IPS-18c (cell line): ENCODE results near the gene TENM3.
"Not testable (repeated sequence)": the region's sequence is repeated elsewhere in the genome, so short reads cannot be mapped to it uniquely, and the experiment has no call there.

Experiments used
- H3K4me3 ChIP-seq: 2 replicates; pipeline ENCODE4 v1.7.0; 2013; ENCODE audit warnings: low read depth, mild to moderate bottlenecking, low read length, moderate library complexity; ENCODE audit not compliant: insufficient read depth
- H3K9me3 ChIP-seq: one replicate; pipeline ENCODE4 v1.6.1; 2013; ENCODE audit warnings: mild to moderate bottlenecking, low read length, moderate library complexity; ENCODE audit not compliant: control insufficient read depth, insufficient read depth

TENM3 gene

DNA sequence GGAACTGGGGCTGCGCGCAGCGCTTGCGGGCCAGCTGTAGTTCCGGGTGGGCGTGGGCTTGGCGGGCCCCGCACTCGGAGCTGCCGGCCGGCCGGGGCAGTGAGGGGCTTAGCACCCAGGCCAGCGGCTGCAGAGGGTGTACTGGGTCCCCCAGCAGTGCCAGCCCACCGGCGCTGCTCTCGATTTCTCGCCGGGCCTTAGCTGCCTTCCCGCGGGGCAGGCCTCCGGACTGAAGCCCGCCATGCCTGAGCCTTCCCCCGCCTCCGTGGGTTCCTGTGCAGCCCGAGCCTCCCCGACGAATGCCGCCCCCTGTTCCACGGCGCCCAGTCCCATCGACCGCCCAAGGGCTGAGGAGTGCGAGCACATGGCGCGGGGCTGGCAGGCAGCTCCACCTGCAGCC lies 143.4 kb downstream of the TENM3 start:
- not testable (repeated sequence) for H3K9me3 ChIP-seq, H3K4me3 ChIP-seq

- Histone ChIP-seq H3K9me3 (no peaks in the 10 kb centered on the region), H3K4me3 (no peak overlapping the region)
Measured at GRCh38 chr4:182391111-182391684, 148.0 kb downstream of the TENM3 start.

- Histone ChIP-seq H3K4me3 (no peak overlapping the region), H3K9me3 (no peaks in the 10 kb centered on the region)
Measured at GRCh38 chr4:182394181-182394580, 151.0 kb downstream of the TENM3 start.

DNA sequence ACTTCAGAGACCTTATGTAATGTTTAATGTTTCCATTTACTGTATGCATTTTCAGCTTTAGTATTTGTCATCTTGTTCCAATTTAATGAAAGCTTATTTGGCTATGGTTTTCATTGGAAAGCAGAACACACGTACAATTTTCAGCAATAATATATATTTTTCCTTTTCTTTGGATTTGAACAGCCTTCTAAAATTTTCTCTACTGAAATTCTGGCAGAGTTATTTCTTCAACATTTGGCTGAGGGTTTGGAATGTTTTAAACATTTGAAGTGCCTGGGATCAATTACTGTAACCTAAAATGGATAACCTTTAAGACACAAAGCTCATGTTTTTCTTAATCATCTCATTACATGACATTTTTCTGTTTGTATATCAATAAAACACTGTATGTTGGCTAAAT lies 156.9 kb downstream of the TENM3 start:
- no peaks in the 10 kb centered on the region for H3K9me3 ChIP-seq
- no peak overlapping the region for H3K4me3 ChIP-seq

DNA sequence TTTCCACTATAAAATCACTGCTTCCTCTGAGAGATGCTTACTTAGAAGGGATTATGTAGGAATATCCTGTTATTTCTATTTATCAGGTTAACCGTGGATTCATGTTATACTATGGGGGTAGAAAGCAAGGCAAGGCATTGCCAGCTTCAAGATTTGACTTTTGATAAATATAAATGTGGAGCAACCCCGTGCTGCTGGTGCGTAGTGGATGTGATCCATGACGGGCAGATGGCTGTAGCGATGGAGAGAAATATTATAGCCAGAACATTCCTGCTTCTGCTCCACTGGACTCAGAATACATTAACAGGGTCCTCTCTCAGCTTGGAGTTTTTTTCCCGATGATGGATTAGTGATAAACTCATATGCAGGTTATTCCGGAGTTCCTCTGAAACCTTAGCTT lies 157.6 kb downstream of the TENM3 start:
- Histone ChIP-seq H3K4me3 (no peak overlapping the region), H3K9me3 (no peaks in the 10 kb centered on the region)

DNA sequence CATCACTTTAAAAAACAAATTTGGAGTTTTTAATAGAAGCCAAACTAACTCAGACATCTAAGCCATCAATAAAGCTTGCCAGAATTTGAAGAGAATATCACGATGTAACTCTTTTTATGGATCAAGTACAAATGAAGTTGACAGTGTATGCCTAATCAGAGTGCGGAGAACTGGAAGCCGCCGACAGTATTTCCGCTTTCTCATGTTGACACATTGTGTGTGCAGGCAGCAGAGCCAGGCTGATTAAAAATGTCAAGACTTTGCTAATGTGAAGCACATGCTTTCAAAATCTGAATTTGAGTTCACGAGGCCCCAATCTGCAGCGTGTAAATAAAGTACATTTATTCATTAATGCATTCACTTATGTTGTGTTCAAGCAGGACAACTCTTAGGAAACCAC lies 161.2 kb downstream of the TENM3 start:
- H3K4me3 ChIP-seq, result no peak overlapping the region
- H3K9me3 ChIP-seq, result no peaks in the 10 kb centered on the region

GRCh38 chr4:182405087-182405486 lies 161.9 kb downstream of the TENM3 start:
- no peaks in the 10 kb centered on the region for H3K9me3 ChIP-seq
- no peak overlapping the region for H3K4me3 ChIP-seq

GRCh38 chr4:182409271-182409670 lies 166.1 kb downstream of the TENM3 start:
- Histone ChIP-seq H3K4me3 (no peak overlapping the region), H3K9me3 (no peaks in the 10 kb centered on the region)

DNA sequence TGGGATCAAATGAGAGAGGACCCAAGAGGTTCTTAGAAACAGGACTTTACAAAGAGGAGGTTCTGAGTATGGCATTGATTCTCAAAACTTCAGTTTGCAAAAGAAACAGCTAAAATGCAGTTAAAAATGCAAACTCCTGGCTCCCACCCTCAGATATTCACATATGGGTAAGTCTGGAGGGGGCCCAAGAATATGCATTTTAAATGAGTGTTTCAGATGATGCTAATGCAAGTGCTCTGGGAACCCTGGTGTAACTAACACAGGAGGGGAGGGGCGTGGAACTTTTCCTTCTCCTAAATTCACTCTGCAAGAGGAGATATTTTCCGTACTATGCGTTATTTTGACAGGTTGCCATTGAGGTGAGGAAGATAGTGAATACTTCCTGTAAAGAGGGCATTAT lies 168.2 kb downstream of the TENM3 start:
- Histone ChIP-seq H3K9me3 (no peaks in the 10 kb centered on the region), H3K4me3 (no peak overlapping the region)

DNA sequence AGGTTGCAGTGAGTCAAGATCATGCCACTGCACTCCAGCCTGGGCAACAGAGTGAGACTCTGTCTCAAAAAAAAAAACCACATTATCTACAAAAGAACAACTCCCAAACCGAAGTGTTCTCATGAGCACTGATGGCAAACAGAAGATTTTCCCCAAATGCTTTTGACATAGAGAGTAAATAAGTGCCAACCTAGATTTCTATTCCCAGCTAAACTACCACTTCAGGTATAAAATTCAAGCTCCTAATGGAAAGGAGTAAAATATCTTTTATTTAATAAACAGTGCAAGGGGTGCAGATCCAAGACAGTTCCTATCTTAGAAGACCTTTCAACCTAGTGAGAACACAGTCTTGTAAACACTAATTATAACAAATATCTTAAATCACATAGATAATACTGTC lies 170.3 kb downstream of the TENM3 start:
- H3K9me3 ChIP-seq, result no peaks in the 10 kb centered on the region
- H3K4me3 ChIP-seq, result no peak overlapping the region

GRCh38 chr4:182415116-182415515 lies 171.9 kb downstream of the TENM3 start:
- Histone ChIP-seq H3K9me3 (no peaks in the 10 kb centered on the region), H3K4me3 (no peak overlapping the region)

DNA sequence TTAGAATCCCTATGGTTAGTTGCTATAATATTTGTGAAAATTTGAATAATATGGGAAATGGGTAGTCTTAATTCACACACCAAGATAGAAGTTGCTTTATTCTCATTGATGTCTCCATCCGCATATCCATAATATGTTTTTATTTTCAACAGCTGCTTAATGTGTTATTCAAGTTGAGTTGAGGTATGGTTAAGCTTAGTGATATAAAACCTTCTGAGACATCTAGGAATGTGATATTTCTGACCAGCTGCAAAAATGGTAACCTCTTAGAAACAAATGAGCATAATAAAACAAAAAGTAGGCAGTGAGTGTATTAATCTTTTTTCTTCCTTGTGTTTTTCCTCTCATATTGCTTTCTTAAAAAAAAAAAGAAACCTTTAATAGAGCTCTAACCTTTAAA lies 172.9 kb downstream of the TENM3 start:
- Histone ChIP-seq H3K9me3 (no peaks in the 10 kb centered on the region), H3K4me3 (no peak overlapping the region)

GRCh38 chr4:182418054-182418734 lies 175.0 kb downstream of the TENM3 start:
- no peak overlapping the region for H3K4me3 ChIP-seq
- H3K9me3 ChIP-seq, result no peaks in the 10 kb centered on the region

DNA sequence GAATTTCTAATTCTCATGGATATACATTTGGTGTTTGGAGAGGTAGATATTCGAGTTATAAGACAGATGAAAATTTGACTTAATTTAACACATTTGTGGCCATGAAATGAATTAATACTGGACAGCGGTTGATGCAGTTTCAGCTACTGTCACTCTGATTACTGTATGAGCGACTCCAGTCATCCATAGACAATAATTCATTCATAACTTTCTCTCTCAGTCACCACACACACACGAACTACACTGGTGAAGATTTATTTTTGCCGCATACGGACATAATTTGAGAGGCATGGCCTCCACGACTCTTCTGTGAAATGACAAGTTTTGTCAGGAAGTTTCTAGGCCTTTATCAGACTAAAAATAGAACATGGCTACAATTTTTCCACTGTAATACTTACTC lies 177.0 kb downstream of the TENM3 start:
- Histone ChIP-seq H3K9me3 (no peaks in the 10 kb centered on the region), H3K4me3 (no peak overlapping the region)

DNA sequence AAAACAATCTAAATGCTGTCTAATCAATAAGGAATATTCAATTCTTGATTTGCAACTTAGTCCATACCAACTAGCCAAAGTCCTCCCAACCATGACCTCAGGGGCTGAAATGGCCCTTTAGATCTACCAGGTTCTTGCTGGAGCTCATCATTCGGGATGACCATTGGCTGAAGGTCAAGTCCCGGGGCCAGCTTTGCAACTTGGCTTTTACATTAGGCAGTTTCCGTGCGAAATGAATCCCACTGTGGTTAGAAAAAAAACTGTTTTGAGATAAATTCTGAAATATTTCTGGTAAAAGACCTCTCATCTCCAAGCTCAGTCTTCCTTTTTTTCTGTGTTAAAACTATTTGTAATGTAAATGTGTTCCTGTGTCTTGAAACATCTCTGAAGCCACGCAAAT lies 178.6 kb downstream of the TENM3 start:
- Histone ChIP-seq H3K4me3 (no peak overlapping the region), H3K9me3 (no peaks in the 10 kb centered on the region)

- Histone ChIP-seq H3K9me3 (no peaks in the 10 kb centered on the region), H3K4me3 (no peak overlapping the region)
Measured at GRCh38 chr4:182425302-182425701, 182.1 kb downstream of the TENM3 start.

DNA sequence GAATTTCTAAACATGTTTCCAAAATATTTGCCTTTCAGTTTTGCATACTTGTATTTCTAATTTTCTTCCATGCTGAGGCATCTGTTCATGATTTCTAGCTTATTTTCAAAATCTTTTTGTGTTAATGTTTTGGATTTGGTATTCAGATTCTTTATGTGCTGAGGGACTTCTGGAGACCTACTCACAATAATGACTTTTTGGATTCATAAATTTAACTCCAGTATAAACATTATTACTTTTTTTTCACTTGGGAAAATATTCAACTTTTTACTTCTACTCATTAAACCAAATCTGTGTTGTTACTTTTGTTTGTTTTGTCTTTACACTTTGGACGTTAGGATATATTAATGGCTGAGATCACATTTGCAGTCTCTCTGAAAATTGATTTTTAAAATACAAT lies 183.7 kb downstream of the TENM3 start:
- Histone ChIP-seq H3K9me3 (no peaks in the 10 kb centered on the region), H3K4me3 (no peak overlapping the region)

GRCh38 chr4:182427554-182427953 lies 184.4 kb downstream of the TENM3 start:
- H3K4me3 ChIP-seq, result no peak overlapping the region
- H3K9me3 ChIP-seq, result no peaks in the 10 kb centered on the region

DNA sequence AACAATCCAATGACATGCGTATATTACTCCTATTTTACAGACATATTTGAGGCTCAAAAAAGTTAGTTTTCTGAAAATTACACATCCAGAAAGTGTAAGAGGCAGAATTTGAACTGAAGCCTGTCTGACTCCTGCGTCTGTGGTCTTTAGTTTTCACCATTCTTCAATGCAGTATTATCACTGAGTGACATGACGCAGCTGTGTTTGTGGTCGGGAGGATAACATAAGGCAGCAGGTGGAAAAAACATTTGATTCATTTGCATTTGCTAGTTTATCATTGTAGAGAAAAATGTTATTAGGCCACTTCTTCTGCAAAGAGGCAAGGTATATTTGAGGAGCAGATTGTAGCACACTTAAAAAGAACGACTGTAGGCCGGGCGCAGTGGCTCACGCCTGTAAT lies 186.7 kb downstream of the TENM3 start:
- Histone ChIP-seq H3K4me3 (no peak overlapping the region), H3K9me3 (no peaks in the 10 kb centered on the region)
